ENCODE measurements around the gene LRCH1. TPM values are rescaled to one million over a fixed set of nuclear protein-coding genes. Genes with fewer than 3 reads are reported as not detected.
A peak's percentile ranks its signal among the peaks of the same experiment; 100 is the strongest.

The LRCH1 gene
- total and polyA plus RNA-seq, 2 experiments from 2014 or later, result 6.0 to 14.6 TPM

DNA sequence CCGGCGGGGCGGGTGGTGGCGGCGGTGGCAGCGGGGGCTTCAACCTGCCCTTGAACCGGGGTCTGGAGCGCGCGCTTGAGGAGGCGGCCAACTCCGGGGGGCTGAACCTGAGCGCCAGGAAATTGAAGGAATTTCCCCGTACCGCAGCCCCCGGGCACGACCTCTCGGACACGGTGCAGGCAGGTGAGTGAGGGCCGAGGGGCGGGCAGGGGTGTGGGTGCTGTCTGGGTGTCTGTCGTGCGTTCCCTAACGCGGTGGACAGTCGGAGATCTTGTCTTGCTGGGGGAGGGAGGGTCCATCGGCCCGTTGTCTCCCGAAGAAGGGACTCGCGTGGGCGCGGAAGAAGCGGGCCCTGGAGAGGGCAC, 533 bp downstream of the LRCH1 start:
- TF ChIP-seq, protein P1, sequence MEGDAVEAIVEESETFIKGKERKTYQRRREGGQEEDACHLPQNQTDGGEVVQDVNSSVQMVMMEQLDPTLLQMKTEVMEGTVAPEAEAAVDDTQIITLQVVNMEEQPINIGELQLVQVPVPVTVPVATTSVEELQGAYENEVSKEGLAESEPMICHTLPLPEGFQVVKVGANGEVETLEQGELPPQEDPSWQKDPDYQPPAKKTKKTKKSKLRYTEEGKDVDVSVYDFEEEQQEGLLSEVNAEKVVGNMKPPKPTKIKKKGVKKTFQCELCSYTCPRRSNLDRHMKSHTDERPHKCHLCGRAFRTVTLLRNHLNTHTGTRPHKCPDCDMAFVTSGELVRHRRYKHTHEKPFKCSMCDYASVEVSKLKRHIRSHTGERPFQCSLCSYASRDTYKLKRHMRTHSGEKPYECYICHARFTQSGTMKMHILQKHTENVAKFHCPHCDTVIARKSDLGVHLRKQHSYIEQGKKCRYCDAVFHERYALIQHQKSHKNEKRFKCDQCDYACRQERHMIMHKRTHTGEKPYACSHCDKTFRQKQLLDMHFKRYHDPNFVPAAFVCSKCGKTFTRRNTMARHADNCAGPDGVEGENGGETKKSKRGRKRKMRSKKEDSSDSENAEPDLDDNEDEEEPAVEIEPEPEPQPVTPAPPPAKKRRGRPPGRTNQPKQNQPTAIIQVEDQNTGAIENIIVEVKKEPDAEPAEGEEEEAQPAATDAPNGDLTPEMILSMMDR (IDR thresholded peaks at IDR 0.05; ENCODE audit: low read depth, low read length), result no peak
- peak in 1 of 2 donors; percentile 34 for DNase-seq (ENCODE audit: low read depth in 1 of 2, low spot score in 1 of 2)
- Histone ChIP-seq H3K9me3 (ENCODE audit: low read depth) (no peaks in the 10 kb centered on the region), H3K27ac (peak overlapping the region; percentile 42), H3K4me3 (peak overlapping the region; percentile 97), H3K4me1 (ENCODE audit: low read depth) (peaks cover 4% of the 10 kb centered on the region), H3K27me3 (no peaks in the 10 kb centered on the region), H3K36me3 (no peaks in the 10 kb centered on the region)

GRCh38 chr13:46553886-46554858, 1.2 kb downstream of the LRCH1 start:
- peak overlapping the region; percentile 42 for H3K27ac ChIP-seq
- H3K4me1 ChIP-seq (ENCODE audit: low read depth), result peaks cover 4% of the 10 kb centered on the region
- no peaks in the 10 kb centered on the region for H3K36me3 ChIP-seq
- H3K27me3 ChIP-seq, result no peaks in the 10 kb centered on the region
- peak overlapping the region; percentile 97 for H3K4me3 ChIP-seq
- peak; percentile 84 to 90 for DNase-seq (ENCODE audit: low read depth in 1 of 2, low spot score in 1 of 2)
- TF ChIP-seq, protein P1 (IDR thresholded peaks at IDR 0.05; ENCODE audit: low read depth, low read length), result peak; percentile 18
- no peaks in the 10 kb centered on the region for H3K9me3 ChIP-seq (ENCODE audit: low read depth)

DNA sequence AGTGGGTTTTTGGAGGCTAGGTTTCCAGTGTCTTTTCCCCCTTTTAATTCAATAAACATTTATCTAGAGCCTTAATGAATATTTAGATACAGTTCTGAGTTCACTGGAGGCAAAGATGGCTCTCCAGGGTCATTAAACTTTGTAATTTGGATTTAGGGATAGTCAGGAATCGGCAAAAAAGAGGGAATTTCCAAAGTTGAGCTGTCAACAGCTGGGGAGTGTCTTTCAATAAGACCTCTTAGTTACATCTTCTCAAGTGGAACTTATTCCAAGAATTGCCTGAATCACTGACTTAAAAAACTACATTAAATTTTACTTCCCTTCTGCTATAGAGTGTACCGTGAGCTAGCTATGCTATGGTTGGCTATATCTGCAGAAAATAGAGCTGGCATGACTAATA, 2.0 kb downstream of the LRCH1 start:
- peaks cover 8% of the 10 kb centered on the region for H3K4me1 ChIP-seq (ENCODE audit: low read depth)
- peak overlapping the region; percentile 97 for H3K4me3 ChIP-seq
- TF ChIP-seq, protein P1 (IDR thresholded peaks at IDR 0.05; ENCODE audit: low read depth, low read length), result no peak
- no peak overlapping the region for H3K27ac ChIP-seq
- H3K36me3 ChIP-seq, result no peaks in the 10 kb centered on the region
- H3K27me3 ChIP-seq, result no peaks in the 10 kb centered on the region
- DNase-seq (ENCODE audit: low read depth in 1 of 2, low spot score in 1 of 2), result no peak
- H3K9me3 ChIP-seq (ENCODE audit: low read depth), result no peaks in the 10 kb centered on the region

DNA sequence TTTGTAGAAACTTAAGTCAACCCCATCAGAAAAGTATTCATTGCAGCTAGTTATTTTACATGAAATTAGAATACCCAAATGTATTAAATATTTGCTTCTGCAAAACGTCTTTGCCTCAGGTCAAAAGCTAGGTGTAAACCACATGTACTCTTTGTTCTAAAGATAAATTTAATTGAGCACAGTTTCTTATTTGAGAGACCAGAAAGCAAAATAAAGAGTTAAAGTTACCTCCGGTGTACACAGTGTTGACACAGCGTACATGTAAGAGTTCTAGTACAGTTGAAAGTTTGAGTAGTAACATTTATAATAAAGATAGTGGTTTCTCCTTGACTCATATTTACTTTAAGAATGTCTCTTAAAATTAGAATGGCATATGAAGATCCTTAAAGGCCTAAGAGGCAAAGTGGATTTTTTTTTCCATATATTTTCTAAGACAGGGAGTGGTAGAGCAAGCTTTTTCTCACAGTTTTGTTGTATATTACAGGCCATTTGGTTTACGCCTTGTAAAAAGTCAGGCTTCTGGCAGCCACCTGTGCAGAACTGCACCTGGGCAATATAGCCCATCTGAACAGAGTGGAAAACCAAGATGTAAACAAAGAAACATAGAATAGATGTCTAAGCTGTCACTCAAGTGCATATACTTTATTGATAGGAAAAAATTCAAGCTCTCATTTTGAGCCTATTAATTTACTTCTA, 2.9 kb downstream of the LRCH1 start:
- Histone ChIP-seq H3K27ac (no peak overlapping the region), H3K36me3 (no peaks in the 10 kb centered on the region), H3K4me3 (no peak overlapping the region), H3K9me3 (ENCODE audit: low read depth) (no peaks in the 10 kb centered on the region), H3K4me1 (ENCODE audit: low read depth) (peaks cover 12% of the 10 kb centered on the region), H3K27me3 (no peaks in the 10 kb centered on the region)
- TF ChIP-seq, protein P1 (IDR thresholded peaks at IDR 0.05; ENCODE audit: low read depth, low read length), result no peak
- no peak for DNase-seq (ENCODE audit: low read depth in 1 of 2, low spot score in 1 of 2)

- Histone ChIP-seq H3K36me3 (no peaks in the 10 kb centered on the region), H3K27me3 (no peaks in the 10 kb centered on the region), H3K4me3 (no peak overlapping the region), H3K4me1 (ENCODE audit: low read depth) (peaks cover 12% of the 10 kb centered on the region), H3K27ac (no peak overlapping the region), H3K9me3 (ENCODE audit: low read depth) (no peaks in the 10 kb centered on the region)
- TF ChIP-seq, protein P1 (IDR thresholded peaks at IDR 0.05; ENCODE audit: low read depth, low read length), result no peak
- DNase-seq (ENCODE audit: low read depth in 1 of 2, low spot score in 1 of 2), result no peak
Measured at GRCh38 chr13:46556418-46556779, 3.4 kb downstream of the LRCH1 start.

Data from cardiac muscle cell (in vitro differentiated cells and primary cell).